Smooth muscle cell (in vitro differentiated cells): ENCODE data around the gene ATP2B2. TPM values are rescaled to one million over a fixed set of nuclear protein-coding genes. Genes with fewer than 3 reads are reported as not detected.

Source experiments
- DNase-seq: peaks from one replicate; lab custom pipeline; 2025; ENCODE audit not compliant: unreplicated experiment; lab: John Stamatoyannopoulos, UW
- H2AFZ ChIP-seq: fragments of 200-600 bp; sonication (generic); 2 replicates; pipeline ENCODE4 v1.6.0; 2016; ENCODE audit warnings: antibody characterized with exemption, low read depth, mild to moderate bottlenecking
- H3F3A ChIP-seq: fragments of 200-600 bp; sonication (generic); 2 replicates; pipeline ENCODE4 v1.6.0; 2017; ENCODE audit warnings: antibody characterized with exemption, low read depth
- H3K27ac ChIP-seq: fragments of 200-600 bp; sonication (generic); 2 replicates; pipeline ENCODE4 v1.5.1; 2016; ENCODE audit warnings: low read depth, mild to moderate bottlenecking
- H3K27me3 ChIP-seq: fragments of 200-600 bp; sonication (generic); 2 replicates; pipeline ENCODE4 v1.6.1; 2016; ENCODE audit warnings: low read depth, mild to moderate bottlenecking
- H3K36me3 ChIP-seq: fragments of 200-600 bp; sonication (generic); 2 replicates; pipeline ENCODE4 v1.5.1; 2016; ENCODE audit warnings: low read depth
- H3K4me1 ChIP-seq: fragments of 200-600 bp; sonication (generic); 2 replicates; pipeline ENCODE4 v1.5.1; 2016; ENCODE audit warnings: low read depth
- H3K4me2 ChIP-seq: fragments of 200-600 bp; sonication (generic); 2 replicates; pipeline ENCODE4 v1.6.0; 2016; ENCODE audit warnings: mild to moderate bottlenecking
- H3K4me3 ChIP-seq: fragments of 200-600 bp; sonication (generic); 2 replicates; pipeline ENCODE4 v1.5.1; 2016; ENCODE audit warnings: mild to moderate bottlenecking
- H3K79me2 ChIP-seq: fragments of 200-600 bp; sonication (generic); 2 replicates; pipeline ENCODE4 v1.6.0; 2016; ENCODE audit warnings: low read depth, mild to moderate bottlenecking
- H3K9ac ChIP-seq: fragments of 200-600 bp; sonication (generic); 2 replicates; pipeline ENCODE4 v1.6.0; 2016; ENCODE audit warnings: low read depth
- H3K9me3 ChIP-seq: fragments of 200-600 bp; sonication (generic); replicated peaks from 2 replicates; pipeline ENCODE4 v1.5.1; 2016; ENCODE audit warnings: low read depth
- H4K20me1 ChIP-seq: fragments of 200-600 bp; sonication (generic); 2 replicates; pipeline ENCODE4 v1.6.0; 2016; ENCODE audit warnings: low read depth
- WGBS: methylation state at CpG from one replicate; pipeline ENCODE4 v1.1.7; 2016; ENCODE audit warnings: low lambda C conversion rate; 5-methylcytosine and 5-hydroxymethylcytosine counted together
- polyA plus RNA-seq: library from polyadenylated mRNA; unstranded; fragments of >200 nt; fragmentation: Nextera tagmentation; extraction: Ambion mirVana; gene quantifications from 2 replicates; pipeline ENCODE4 v1.2.1, GENCODE V29; 2016
- total RNA-seq: library from RNA; depleted of rRNA; stranded (reverse); fragments of >200 nt; gene quantifications from 2 replicates; pipeline ENCODE4 v1.2.3, GENCODE V29; 2014
- TF ChIP-seq, protein P1 (sequence below): fragments of 200-600 bp; sonication (generic); IDR thresholded peaks from 2 replicates; pipeline ENCODE4 v1.5.1; 2017; ENCODE audit warnings: borderline replicate concordance, mild to moderate bottlenecking, antibody characterized with exemption; ENCODE audit not compliant: insufficient read depth, poor library complexity, severe bottlenecking

The ATP2B2 gene
- total and polyA plus RNA-seq, 2 experiments from 2014 or later: not detected

DNA sequence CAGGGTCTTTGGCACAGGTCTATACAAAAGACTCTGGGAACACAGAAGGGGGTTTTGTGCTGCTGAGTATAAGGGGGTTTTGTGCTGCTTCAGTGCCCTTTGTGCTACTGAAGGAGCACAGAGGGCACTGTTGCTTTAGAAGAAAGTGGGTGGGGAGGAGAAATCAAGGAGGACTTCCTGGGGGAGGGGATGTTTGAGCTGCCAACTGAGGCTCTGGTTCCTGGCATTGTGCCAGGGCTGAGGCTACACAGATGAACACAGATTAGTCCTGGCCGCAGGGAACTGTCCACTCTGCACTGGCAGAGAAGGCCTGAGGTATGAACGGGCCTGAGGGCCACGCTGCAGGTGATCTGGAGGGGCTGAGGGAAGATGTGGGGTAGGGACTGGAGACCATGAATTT, 152.2 kb downstream of the ATP2B2 start:
- Histone ChIP-seq H3K4me1 (no peaks in the 10 kb centered on the region), H3K27me3 (no peaks in the 10 kb centered on the region), H3K79me2 (no peaks in the 10 kb centered on the region), H4K20me1 (no peaks in the 10 kb centered on the region), H3K4me3 (no peak overlapping the region), H3K4me2 (peak overlapping the region; percentile 48), H2AFZ (no peak overlapping the region), H3K9ac (peak overlapping the region; percentile 40), H3K9me3 (no peaks in the 10 kb centered on the region), H3F3A (no peaks in the 10 kb centered on the region), H3K36me3 (no peaks in the 10 kb centered on the region), H3K27ac (peak overlapping the region; percentile 13)
- no peak for DNase-seq
- TF ChIP-seq, protein P1, sequence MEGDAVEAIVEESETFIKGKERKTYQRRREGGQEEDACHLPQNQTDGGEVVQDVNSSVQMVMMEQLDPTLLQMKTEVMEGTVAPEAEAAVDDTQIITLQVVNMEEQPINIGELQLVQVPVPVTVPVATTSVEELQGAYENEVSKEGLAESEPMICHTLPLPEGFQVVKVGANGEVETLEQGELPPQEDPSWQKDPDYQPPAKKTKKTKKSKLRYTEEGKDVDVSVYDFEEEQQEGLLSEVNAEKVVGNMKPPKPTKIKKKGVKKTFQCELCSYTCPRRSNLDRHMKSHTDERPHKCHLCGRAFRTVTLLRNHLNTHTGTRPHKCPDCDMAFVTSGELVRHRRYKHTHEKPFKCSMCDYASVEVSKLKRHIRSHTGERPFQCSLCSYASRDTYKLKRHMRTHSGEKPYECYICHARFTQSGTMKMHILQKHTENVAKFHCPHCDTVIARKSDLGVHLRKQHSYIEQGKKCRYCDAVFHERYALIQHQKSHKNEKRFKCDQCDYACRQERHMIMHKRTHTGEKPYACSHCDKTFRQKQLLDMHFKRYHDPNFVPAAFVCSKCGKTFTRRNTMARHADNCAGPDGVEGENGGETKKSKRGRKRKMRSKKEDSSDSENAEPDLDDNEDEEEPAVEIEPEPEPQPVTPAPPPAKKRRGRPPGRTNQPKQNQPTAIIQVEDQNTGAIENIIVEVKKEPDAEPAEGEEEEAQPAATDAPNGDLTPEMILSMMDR: no peak
- 88% methylated on average over 3 of the region's 3 CpGs for WGBS

DNA sequence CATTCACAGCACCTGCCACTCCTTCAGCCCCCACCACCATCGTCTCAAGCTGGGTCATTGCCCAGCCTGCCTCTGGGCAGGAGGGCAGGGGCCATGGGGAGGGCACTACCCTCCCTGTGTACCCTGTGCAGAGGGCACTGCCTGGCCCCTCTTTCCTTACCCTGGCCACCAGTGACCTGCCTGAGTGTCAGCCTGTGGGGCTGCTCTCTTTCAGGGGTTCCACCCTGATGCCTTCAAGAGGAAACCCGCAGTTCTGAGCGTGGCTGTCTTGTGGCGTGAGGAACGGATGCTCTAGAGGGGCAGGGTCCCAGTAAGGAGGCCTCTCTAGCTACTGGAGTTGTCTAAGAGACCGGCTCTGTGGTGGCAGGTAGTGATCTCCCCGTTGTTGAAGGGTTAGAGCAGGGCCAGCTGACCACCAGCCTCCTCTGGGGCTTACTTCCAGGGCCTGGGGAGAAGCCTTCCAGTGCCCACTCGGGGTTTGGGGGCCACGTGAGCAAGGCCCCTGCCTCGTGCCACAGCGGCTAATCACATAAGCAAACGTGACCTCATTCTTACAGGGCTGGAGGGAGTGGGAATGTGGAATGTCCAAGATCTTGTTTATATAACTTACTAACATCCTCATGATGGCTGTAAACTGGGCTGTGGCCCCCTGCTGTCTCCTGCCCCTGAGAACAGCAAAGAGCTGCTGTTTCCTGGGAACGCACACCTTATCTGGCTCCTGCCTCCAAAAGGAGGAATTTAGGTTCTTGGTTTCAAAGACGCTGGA, 153.1 kb downstream of the ATP2B2 start:
- Histone ChIP-seq H3K27ac (peak overlapping the region; percentile 13), H3K36me3 (no peaks in the 10 kb centered on the region), H3F3A (no peaks in the 10 kb centered on the region), H2AFZ (no peak overlapping the region), H3K4me3 (no peak overlapping the region), H3K9ac (peak overlapping the region; percentile 40), H3K27me3 (no peaks in the 10 kb centered on the region), H3K79me2 (no peaks in the 10 kb centered on the region), H3K4me1 (no peaks in the 10 kb centered on the region), H4K20me1 (no peaks in the 10 kb centered on the region), H3K4me2 (peak overlapping the region; percentile 48), H3K9me3 (no peaks in the 10 kb centered on the region)
- TF ChIP-seq, protein P1: no peak
- 56% methylated on average over 14 of the region's 14 CpGs for WGBS
- no peak for DNase-seq

DNA sequence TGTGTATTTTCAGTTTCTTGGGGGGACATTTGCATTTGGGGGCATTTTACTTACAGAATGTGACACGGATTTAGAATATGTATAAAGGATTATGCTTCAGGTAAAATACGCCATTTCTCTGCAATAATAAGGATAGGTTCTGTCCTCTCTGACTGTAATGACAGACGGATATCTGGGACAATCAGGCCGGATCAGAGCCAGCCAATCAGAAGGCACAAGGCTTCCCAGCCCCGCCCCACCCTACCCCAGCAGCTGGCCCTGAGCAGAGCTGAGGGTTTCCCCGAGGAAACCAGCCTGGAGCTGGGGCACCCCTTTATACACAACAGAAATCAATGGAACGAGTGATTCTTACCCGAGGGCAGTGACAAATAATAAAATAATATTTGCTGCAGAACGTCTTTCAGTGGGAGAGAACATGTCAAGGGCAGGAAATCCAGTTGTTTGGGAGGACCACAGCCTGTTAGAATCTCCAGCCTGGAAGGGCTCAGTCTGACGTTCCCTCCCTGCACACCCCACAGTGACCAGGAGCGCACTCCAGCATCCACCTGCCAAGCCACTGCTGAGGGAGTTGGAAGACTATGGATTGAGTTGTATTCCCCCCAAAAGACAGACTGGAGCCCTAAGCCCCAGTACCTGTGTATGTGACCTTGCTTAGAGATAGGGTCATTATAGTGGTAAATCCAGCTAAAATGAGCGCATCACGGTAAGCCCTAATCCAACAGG, 154.2 kb downstream of the ATP2B2 start:
- Histone ChIP-seq H3K27ac (no peak overlapping the region), H3F3A (no peaks in the 10 kb centered on the region), H3K27me3 (no peaks in the 10 kb centered on the region), H3K79me2 (no peaks in the 10 kb centered on the region), H2AFZ (no peak overlapping the region), H3K4me2 (no peak overlapping the region), H4K20me1 (no peaks in the 10 kb centered on the region), H3K4me1 (no peaks in the 10 kb centered on the region), H3K4me3 (no peak overlapping the region), H3K9ac (no peak overlapping the region), H3K9me3 (no peaks in the 10 kb centered on the region), H3K36me3 (no peaks in the 10 kb centered on the region)
- WGBS: 73% methylated on average over 13 of the region's 13 CpGs
- no peak for DNase-seq
- TF ChIP-seq, protein P1: no peak
